Endothelial cell of umbilical vein (primary cell): Measurements from ENCODE around the gene ZDHHC5. TPM values are rescaled to one million over a fixed set of nuclear protein-coding genes. Genes with fewer than 3 reads are reported as not detected.

ENCODE experiments used
- BruUV-seq: library from RNA; stranded (reverse); fragments of 400-500 nt; replicated peaks from 2 replicates; lab custom pipeline; 2021; lab: Mats Ljungman, UMichigan
- CTCF ChIA-PET: fragments of 300-600, 350-600 bp; sonication (Branson Sonifier 250); formaldehyde crosslinking; loops from one replicate; lab custom pipeline; 2021; ENCODE audit warnings: antibody characterized with exemption, inconsistent platforms; lab: Charles Lee
- POLR2A ChIA-PET: fragments of 300-600, 350-600 bp; sonication (Branson Sonifier 250); formaldehyde crosslinking; loops from one replicate; lab custom pipeline; 2021; ENCODE audit warnings: antibody characterized with exemption, inconsistent platforms; lab: Charles Lee
- DNase-seq: peaks from one replicate; pipeline ENCODE4 v3.0.0-alpha.2; 2011; ENCODE audit warnings: low read depth, low spot score
- FAIRE-seq: peaks from 2 replicates; lab custom pipeline; 2011; peaks lifted over from hg19 to GRCh38; lab: Jason Lieb, UNC
- H2AFZ ChIP-seq: 2 replicates; pipeline ENCODE4 v1.6.0; 2012; ENCODE audit warnings: low read depth, low read length, control low read depth, inconsistent platforms
- H3K27ac ChIP-seq: 2 replicates; pipeline ENCODE4 v1.5.1; 2011; ENCODE audit warnings: low read depth, mild to moderate bottlenecking, control low read depth, low read length, moderate library complexity; ENCODE audit not compliant: insufficient read depth
- H3K27me3 ChIP-seq, 2 experiments: 2 replicates each; pipeline versions ENCODE4 v1.6.0 to v1.6.1; 2011; ENCODE audit warnings: low read length in 2 of 2, mixed read lengths in 1 of 2; ENCODE audit not compliant: control insufficient read depth in 2 of 2, insufficient read depth in 2 of 2
- H3K36me3 ChIP-seq, 2 experiments: 2 replicates in 1 of 2; 3 replicates in 1 of 2; pipeline ENCODE4 v1.5.1; 2011; ENCODE audit warnings: low read length in 2 of 2, mild to moderate bottlenecking in 1 of 2, moderate library complexity in 1 of 2; ENCODE audit not compliant: control insufficient read depth in 2 of 2, insufficient read depth in 2 of 2; ENCODE audit errors: extremely low read depth in 1 of 2
- H3K4me1 ChIP-seq: 3 replicates; pipeline ENCODE4 v1.5.1; 2011; ENCODE audit warnings: mild to moderate bottlenecking, low read length; ENCODE audit not compliant: control insufficient read depth, insufficient read depth; ENCODE audit errors: extremely low read depth
- H3K4me2 ChIP-seq: 2 replicates; pipeline ENCODE4 v1.6.1; 2011; ENCODE audit warnings: low read length, control low read depth, mixed read lengths; ENCODE audit not compliant: insufficient read depth
- H3K4me3 ChIP-seq, 3 experiments: fragments of 200-600 bp in 1 of 3; sonication (generic), shearing (Covaris generic) in 1 of 3; replicated peaks in 1 of 3; 2 replicates each; pipeline ENCODE4 v1.5.1; 2011 to 2016; ENCODE audit warnings: control low read depth in 3 of 3, low read length in 3 of 3, mild to moderate bottlenecking in 2 of 3, inconsistent platforms in 1 of 3, low read depth in 1 of 3, moderate library complexity in 1 of 3; ENCODE audit not compliant: insufficient read depth in 1 of 3
- H3K79me2 ChIP-seq: 2 replicates; pipeline ENCODE4 v1.6.0; 2012; ENCODE audit warnings: low read length, inconsistent platforms; ENCODE audit not compliant: control insufficient read depth, insufficient read depth
- H3K9ac ChIP-seq: replicated peaks from 2 replicates; pipeline ENCODE3; 2011; ENCODE audit warnings: low read length, control low read depth; ENCODE audit not compliant: insufficient read depth; ENCODE audit errors: extremely low read depth
- H3K9me1 ChIP-seq: replicated peaks from 3 replicates; pipeline ENCODE4 v1.6.0; 2011; ENCODE audit warnings: mild to moderate bottlenecking, low read length; ENCODE audit not compliant: control insufficient read depth, insufficient read depth; ENCODE audit errors: extremely low read depth
- H3K9me3 ChIP-seq: replicated peaks from 2 replicates; pipeline ENCODE4 v1.5.1; 2012; ENCODE audit warnings: low read length, inconsistent platforms; ENCODE audit not compliant: control insufficient read depth, insufficient read depth
- H4K20me1 ChIP-seq: replicated peaks from 2 replicates; pipeline ENCODE3; 2011; ENCODE audit warnings: mild to moderate bottlenecking, low read length; ENCODE audit not compliant: control insufficient read depth, insufficient read depth; ENCODE audit errors: extremely low read depth
- CTCF ChIP-seq, 2 donors: IDR thresholded peaks; 1 replicate in 1 of 2; 2 replicates in 1 of 2; pipeline ENCODE4 v1.5.1; 2011; ENCODE audit warnings: low read length in 2 of 2, mild to moderate bottlenecking in 2 of 2, moderate library complexity in 2 of 2, control low read depth in 1 of 2, inconsistent platforms in 1 of 2, low read depth in 1 of 2; ENCODE audit not compliant: insufficient read depth in 1 of 2; ENCODE audit errors: extremely low read depth in 1 of 2
- EZH2 ChIP-seq: IDR thresholded peaks from 2 replicates; pipeline ENCODE4 v1.6.1; 2012; ENCODE audit warnings: borderline replicate concordance, low read depth, mild to moderate bottlenecking, moderate library complexity, low read length, inconsistent platforms; ENCODE audit not compliant: severe bottlenecking
- FOS ChIP-seq: IDR thresholded peaks from 2 replicates; pipeline ENCODE4 v1.6.1; 2011; ENCODE audit warnings: mild to moderate bottlenecking, low read length, moderate library complexity, borderline replicate concordance; ENCODE audit not compliant: insufficient read depth
- GATA2 ChIP-seq: IDR thresholded peaks from 2 replicates; pipeline ENCODE4 v1.7.0; 2011; ENCODE audit warnings: low read depth, mild to moderate bottlenecking, moderate library complexity, mixed read lengths, low read length; ENCODE audit not compliant: insufficient read length, insufficient read depth
- JUN ChIP-seq: IDR thresholded peaks from 2 replicates; pipeline ENCODE4 v1.6.1; 2011; ENCODE audit warnings: borderline replicate concordance, low read depth; ENCODE audit not compliant: insufficient read length, insufficient read depth
- MAX ChIP-seq: IDR thresholded peaks from 2 replicates; pipeline ENCODE4 v1.6.1; 2011; ENCODE audit not compliant: insufficient read depth, insufficient read length
- MYC ChIP-seq: IDR thresholded peaks from one replicate; pipeline ENCODE4 v1.6.1; 2011; ENCODE audit warnings: mild to moderate bottlenecking, low read depth, low read length
- POLR2A ChIP-seq: IDR thresholded peaks from 2 replicates; pipeline ENCODE4 v1.6.1; 2012; ENCODE audit warnings: low read depth, mild to moderate bottlenecking, control low read depth, low read length
- POLR2AphosphoS5 ChIP-seq: IDR thresholded peaks from 2 replicates; pipeline ENCODE4 v1.6.1; 2012; ENCODE audit warnings: low read depth, mild to moderate bottlenecking, control low read depth, low read length, moderate library complexity; ENCODE audit not compliant: insufficient read depth
- dilution Hi-C: fragments of 300-500 bp; cut with MboI; formaldehyde crosslinking; loops from one replicate; pipeline ENCODE4 v1.15.0; 2019; ENCODE audit warnings: low sequenced_read_pairs; ENCODE audit not compliant: extremely low pct_ligation_motif_present
- intact Hi-C: fragments of 100-400 bp; cut with micrococcal nuclease; formaldehyde crosslinking; loops from one replicate; pipeline ENCODE4 v1.10.0; 2022
- polyA plus RNA-seq, 4 experiments: library from polyadenylated mRNA; depleted of rRNA in 3 of 4; stranded (reverse) in 3 of 4; unstranded in 1 of 4; fragments of >200 nt; gene quantifications; 2 replicates each; pipeline versions ENCODE4 v1.2.1 to v1.2.3, GENCODE V29; 2011 to 2012; ENCODE audit warnings: missing spikeins in 1 of 4
- total RNA-seq: library from RNA; stranded (reverse); gene quantifications from 2 replicates; pipeline ENCODE4 v1.2.3, GENCODE V29; 2021

ZDHHC5 gene
- total and polyA plus RNA-seq, 2 donors (not counting 3 experiments of a cell fraction or from before 2014, with no cell fraction given), result 52.9 to 67.4 TPM

- Histone ChIP-seq H3K9me3 (no peaks in the 10 kb centered on the region), H3K4me1 (peaks cover 3% of the 10 kb centered on the region), H4K20me1 (no peaks in the 10 kb centered on the region), H3K36me3 (no peaks in the 10 kb centered on the region), H3K9me1 (no peaks in the 10 kb centered on the region), H3K27ac (no peak overlapping the region), H3K4me2 (no peak overlapping the region), H3K9ac (no peak overlapping the region), H3K27me3 (peaks cover 40 to 54% of the 10 kb centered on the region in 2 experiments), H2AFZ (no peak overlapping the region), H3K79me2 (no peaks in the 10 kb centered on the region), H3K4me3 (no peak overlapping the region)
- intact Hi-C loops (loop anchor here (5.0 kb wide), 1 partner anchor 321 kb away; no protein-coding TSS in a partner anchor), dilution Hi-C loops (no loop called here)
- TF ChIP-seq POLR2A (no peak), MAX (no peak), POLR2AphosphoS5 (no peak), MYC (no peak), FOS (no peak), JUN (no peak), EZH2 (no peak), CTCF (IDR thresholded peaks at IDR 0.05; ENCODE audit: extremely low read depth in 1 of 2, insufficient read depth in 1 of 2, low read depth in 1 of 2, low read length in 2 of 2) (no peak), GATA2 (no peak)
- ChIA-PET POLR2A (no interaction called here), CTCF (interaction anchor here (0.8 to 1.3 kb wide), 2 partner anchors 79 to 153 kb away, joined by 3 to 8 read pairs; no protein-coding TSS in a partner anchor)
- BruUV-seq, result no TSS peak
- FAIRE-seq, result no peak
- no peak for DNase-seq
Measured at GRCh38 chr11:57647960-57648800, 19.7 kb upstream of the ZDHHC5 start.
